HG02588 (cell line): Measurements from ENCODE around the gene ARHGAP40.

Experiments used
- ATAC-seq: cut with Tn5 transposase; IDR thresholded peaks from one replicate; pipeline ENCODE4 v1.9.1; 2021; ENCODE audit warnings: mild to moderate bottlenecking, moderate library complexity; ENCODE audit not compliant: unreplicated experiment

ARHGAP40 gene

GRCh38 chr20:38601216-38602184, at the start of gene ARHGAP40:
TSS of gene ARHGAP40 (plus strand) at chr20:38601809.
- no peak for ATAC-seq

GRCh38 chr20:38554986-38555385, 46.6 kb upstream of the ARHGAP40 start:
- no peak for ATAC-seq

DNA sequence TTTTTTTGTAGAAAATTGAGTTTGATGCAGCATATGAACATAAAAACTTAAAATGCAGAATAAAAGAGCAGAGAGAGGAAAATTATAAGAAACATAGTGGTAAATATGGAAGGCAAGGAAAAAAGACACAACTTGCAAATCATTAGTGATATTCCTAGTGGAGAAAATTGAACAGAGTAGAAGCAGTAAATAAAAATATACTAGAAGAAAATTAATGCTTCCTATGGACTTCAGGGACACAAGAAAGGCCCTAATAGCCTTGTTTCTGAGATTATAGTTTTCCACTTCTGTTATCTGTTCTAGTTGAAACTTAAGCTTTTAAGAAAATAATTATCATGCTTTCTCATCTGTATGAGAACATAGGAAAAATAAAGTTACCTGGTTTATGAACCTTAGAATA, 46.2 kb upstream of the ARHGAP40 start:
- ATAC-seq = no peak

DNA sequence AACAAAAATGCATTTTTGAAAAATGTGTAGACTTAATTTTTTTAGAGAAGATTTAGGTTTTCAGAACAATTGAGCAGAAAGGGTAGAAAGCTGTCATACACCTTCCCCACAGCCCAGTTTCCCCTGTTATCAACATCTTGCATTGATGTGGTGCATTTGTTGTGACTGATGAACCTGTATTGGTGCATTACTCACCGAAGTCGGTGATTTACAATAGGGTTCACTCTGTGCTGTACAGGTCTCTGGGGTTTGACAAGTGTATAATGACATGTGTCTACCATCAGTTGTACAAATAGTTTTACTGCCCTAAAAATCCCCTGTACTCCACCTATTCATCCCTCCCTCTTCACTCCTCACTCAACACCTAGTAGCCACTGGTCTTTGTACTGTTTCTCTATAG, 44.4 kb upstream of the ARHGAP40 start:
- no peak for ATAC-seq

DNA sequence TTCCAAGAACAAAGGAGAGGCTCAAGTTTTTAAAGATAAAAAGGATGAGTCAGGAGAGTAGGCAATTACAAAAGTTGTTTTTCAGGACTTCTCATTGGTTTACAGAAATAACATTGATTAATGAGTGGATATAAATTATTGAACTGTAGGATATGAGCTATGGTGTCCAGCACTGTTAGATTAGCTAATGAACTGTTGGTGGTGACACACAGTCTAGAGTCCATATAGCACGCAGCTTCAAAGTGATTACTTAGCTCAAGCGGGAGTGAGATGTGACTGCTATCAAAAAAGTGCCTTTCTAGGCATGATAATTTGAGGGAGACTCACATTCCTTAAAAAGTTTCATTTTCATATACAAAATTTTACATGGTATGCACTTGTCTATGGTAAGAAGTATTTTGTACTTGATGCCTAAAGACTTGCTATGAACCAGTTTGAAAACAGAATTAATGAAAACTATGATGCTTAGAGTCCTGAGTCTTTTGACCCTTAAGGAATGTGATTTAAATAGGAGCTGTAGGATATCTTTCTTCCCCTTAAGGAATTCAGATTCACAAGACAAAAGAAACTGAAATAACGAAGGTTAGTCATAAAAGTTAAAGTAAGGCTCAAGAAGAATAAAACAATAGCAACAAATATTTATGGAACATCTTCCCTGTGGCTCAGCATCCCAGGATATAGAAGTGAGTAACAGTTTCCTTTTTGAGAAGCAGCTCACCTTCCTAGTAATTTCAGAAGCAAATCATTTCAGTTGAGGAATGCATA, 42.8 kb upstream of the ARHGAP40 start:
- ATAC-seq = no peak

GRCh38 chr20:38559764-38560163, 41.8 kb upstream of the ARHGAP40 start:
- no peak for ATAC-seq

DNA sequence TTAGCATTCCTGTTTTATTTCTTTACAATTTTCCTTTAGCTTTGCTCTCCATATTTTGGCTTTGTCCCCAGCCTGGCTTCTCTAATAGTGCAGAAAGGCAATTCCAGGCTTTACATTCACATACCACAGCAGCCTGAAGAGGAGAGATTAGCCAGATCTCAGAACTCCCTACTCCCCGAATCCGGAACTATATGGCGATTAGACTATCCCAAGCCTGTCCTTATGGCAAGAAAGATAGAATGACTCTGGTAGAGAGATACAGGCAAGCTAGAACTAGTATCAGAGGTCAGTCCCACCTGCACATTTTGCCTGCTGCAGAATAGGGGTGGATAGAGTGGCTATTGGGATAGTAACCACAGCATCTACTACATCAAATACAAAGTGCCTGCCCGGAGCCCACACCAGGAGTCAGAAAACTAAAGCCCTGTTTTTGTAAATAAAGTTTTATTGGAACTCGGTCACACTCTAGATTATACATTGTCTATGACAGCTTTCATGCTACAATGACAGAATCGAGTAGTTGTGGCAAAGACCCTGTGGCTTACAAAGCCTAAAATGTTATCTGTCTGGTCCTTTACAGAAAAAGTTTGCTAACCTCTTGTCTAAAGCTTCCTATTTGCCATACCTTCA, 37.7 kb upstream of the ARHGAP40 start:
- ATAC-seq = no peak

DNA sequence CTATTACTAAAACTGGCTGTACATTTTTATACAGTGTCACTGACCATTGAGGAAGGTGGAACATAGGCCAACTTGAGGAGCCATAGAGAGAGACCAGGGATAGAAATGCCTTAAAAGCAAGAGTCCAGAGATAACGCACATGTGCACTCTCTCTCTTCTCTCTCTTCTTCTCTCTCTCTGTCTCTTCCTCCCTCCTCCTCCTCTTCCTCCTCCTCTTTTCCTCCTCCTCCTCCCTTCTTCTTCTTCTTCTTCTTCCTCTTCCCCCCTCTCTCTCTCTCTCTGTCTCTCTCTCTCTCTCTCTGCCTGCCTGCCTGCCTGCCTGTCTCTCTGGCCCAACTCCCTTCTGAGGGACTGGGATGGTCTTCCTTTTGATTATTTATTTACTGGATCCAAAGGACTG, 36.9 kb upstream of the ARHGAP40 start:
- ATAC-seq = no peak

DNA sequence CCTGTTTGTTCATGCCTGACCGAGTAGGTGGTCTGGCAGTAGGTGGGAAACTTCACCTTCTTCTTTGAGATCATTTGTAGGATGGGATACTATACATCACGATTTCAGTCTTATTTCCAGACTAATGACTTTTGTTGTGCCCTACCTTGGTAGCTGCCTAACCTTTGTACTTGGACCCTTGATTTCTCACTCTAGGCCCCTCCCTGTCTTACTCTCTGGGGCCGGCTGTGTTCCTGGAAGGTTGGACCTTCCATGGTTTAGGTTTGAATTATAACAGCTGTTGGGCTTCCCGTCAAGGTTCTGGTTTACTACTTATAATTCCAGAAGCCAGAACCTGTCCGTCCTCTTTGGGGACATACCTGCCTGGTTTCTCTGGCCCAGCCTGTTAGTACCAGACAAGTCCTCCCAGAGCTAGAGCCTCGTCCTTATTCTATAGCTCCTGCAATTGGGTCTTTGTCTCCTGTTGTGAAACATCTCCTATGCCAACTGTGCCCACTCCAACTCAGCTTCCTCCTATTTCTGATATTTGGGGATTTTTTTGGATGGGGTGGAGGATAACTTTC, 35.5 kb upstream of the ARHGAP40 start:
- no peak for ATAC-seq

DNA sequence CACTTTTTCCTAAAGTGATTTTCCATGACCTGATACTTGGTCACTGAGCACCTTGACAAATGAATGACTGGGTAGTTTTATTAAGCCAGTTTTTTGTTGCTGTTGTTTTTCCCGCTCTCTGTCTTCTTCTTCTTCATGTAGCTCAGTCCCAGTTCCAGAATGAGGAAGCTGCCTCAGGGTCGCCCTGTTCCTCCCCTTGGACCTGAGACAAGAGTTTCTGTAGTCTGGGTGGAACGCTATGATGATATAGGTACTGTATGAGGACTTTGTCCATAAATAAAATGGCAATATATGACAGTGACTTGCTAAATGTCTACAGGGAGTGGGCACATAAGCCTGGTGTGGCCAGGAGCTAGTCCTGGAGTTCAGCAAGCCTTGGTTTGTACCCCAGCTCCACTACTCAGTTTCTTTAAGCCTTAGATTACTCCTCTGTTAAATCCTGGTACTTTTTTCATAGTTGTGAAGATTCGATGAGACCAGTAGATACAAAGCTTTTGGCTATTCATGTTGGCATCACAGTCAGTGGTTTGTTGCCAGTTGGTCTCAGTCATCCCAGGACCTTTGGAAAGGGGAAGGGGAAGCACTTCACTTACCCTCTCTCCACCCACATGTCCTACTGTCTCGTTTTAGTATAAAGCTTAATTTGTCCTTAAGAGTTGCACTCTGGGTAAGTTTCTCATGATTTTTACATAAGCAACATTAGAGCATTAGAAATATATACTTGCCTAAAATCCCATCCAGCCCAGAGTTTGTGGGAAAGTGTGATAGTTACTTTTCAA, 31.7 kb upstream of the ARHGAP40 start:
- no peak for ATAC-seq

DNA sequence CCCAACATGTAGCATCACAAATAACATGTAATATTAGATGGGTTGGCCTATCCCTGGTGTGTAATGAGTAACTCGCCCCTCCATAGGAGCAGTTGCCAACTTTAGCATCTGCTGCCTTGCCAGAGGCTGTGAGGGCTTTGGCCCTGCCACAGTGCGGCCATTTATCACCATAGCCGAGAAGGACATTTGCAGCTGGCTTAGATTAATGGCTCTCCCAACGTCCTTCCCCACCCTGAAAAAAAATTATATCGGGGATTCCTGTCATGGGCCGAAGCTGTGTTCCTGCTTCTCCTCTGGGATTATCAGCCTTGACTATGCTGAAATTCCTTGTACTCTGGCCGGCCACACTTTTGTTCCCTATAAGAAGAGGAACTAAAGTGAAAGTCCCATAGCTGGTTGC, 28.2 kb upstream of the ARHGAP40 start:
- no peak for ATAC-seq

GRCh38 chr20:38579219-38579910, 22.2 kb upstream of the ARHGAP40 start:
- no peak for ATAC-seq

DNA sequence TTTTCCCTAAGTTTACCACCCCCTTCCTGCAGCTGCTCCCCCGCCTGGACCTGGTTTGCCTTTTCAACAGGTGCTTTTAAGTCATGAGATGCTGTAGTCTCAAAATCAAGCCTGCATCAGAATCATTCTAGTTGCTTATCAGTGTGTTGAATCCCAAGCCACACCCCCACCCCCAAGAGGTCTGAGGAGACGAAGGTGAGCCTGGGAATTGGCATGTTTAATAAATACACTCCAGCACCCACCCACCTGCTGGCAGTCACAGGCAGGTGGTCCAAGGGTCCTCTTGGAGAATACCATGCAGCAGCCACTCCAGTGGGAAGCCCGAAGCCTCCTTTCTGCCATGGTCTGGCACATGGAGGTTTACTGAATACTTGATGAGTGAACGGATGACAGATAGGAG, 21.7 kb upstream of the ARHGAP40 start:
- ATAC-seq = no peak

- ATAC-seq = no peak
Observed at GRCh38 chr20:38581013-38581412, 20.6 kb upstream of the ARHGAP40 start, which contains the start of gene ADIG. TSS of gene ADIG (plus strand) at chr20:38581197. CDS start at chr20:38581251, 54 bp downstream.

DNA sequence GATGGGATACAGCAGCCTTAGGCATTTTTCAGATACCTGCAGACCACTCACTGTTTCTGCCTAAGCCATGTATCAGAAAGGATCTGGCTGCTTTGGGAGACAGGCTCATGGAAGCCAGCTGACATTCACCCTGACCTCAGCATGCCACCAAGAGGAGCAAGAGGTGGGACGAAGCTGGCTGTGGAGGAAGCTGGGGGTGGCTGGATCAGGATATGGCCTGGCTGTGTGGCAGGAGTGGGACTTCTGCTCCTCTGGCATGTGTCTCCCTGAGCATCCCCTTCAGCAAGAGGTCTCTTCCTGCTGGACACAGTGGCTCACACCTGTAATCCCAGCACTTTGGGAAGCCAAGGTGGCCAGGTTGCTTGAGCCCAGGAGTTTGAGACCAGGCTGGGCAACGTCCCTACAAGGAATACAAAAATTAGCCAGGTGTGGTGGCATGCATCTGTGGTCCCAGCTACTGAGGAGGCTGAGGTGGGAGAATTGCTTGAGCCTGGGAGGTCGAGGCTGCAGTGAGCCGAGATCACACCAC, 19.7 kb upstream of the ARHGAP40 start:
- no peak for ATAC-seq

GRCh38 chr20:38583306-38583705, 18.3 kb upstream of the ARHGAP40 start:
- ATAC-seq = no peak

DNA sequence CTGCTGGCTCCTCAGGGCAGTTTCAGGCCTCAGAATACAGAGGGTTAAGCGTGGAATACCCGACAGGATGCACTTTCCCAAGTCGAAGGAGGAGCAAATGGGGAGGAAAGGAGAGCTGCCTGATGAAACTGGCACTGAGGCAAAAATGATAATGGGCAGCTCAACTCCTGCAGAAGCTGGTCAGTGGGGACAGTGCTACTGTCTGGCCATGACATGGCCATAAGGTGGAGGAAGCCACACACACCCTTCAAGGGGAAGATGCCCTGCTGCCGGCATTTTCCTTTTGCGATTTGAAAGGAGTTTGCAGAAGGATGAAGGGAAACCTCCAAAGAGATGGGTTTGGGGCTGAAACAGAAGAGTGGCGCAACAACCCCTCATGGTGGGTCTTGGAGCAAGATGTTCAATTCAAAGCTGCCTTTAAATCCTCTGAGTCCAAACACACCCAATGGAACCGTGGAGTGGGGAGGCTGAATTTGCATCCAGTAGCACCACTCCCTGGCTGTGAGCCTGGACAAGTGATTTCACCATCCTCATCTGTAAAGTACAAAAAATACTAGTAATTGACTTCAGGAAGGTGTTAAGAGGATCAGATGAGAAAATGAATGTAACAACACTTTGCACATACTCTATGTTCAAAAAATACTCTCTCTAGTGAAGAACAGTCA, 17.4 kb upstream of the ARHGAP40 start:
- ATAC-seq = no peak

DNA sequence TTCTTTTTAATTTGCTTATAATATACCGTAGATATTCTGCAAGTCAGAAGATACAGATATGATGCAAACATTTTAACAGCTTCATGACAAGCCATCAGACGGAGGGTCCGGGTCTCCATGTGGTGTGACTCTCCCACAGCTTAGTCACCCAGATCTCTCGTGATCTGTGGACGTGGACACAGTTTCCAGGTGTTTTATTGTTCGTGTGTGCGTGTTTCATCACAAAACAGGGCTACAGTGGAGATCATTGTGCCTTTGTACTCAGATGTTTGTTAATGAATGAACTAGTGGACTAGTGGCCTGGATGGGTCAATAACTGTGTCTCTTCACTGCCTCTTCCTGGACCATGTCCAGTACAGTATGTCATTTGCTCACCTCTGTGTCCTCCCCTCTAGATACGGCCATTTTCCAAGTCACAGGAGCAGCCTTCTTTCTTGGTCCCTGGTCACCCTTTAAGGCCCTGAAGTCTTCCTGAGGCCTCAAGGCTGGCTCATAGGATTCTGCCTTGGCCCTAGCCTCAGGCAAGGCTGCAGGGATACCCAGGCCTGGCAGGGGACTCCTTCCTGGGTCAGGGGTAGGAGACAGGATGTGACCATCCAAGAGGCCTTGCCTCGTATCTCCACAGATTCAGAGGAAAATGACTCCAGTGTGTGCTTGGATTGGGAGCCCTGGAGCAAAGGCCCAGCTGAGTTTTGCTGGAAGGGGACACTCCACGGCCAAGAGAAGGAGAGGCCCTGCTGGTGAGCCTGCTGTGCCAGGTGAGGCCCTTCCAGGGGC, 16.0 kb upstream of the ARHGAP40 start:
- no peak for ATAC-seq
